ENCODE measurements around the gene DNAJC18. TPM values are rescaled to one million over a fixed set of nuclear protein-coding genes. Genes with fewer than 3 reads are reported as not detected.

DNAJC18 gene
- total RNA-seq, 1 donor from 2014 or later: 9.9 TPM

DNA sequence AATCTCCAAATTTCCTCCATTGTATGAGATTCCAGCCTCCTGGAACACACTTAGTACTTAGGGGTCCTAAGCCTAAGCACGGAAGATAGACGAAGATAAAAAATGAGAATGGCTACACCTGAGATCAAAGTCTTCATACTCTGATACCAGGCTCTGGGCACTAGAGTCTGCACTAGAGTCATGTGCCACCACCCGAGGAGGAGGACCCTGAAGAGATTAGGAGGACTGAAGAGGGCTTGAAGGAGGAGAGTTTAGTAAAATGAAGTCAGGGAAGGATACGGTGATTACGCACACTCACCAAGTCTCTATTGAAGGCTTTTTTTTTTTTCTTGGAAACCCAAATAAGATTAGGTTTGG, 34.9 kb downstream of the DNAJC18 start:
- no peak for DNase-seq (ENCODE audit: low read depth)

DNA sequence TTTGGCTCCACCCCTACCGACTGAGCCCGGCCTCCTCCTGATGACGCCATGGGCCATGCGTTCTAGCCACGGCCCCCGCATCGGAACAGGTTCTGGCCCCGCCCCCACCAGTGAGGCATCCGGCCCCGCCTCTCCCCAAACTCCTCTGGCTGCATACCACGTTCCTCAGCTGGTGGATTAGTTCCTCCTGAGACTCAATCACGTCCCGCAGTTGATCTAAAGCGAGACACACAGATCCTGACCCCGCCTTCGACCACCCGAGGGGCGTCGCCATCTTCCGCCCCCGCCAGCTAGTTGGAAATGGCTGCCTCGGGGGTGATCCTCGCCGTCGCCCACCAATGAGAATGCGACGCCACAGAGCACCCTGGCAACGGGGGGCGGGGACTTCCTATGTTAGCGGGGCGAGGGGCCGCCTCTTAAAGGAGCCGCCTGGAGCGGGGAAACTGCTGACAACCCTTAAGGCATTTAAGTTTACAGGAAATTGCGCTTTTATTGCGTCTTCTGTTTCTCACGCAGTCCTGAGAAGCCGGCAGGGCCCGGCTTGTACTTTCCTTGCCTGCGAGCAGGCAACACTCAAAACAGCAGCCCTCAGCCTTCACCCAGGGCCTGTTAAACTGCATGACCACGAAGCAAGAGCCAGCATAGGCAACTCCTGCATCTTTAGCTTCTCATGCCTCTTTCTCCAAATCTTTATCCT, 35.4 kb downstream of the DNAJC18 start, which contains the start of gene SPATA24:
Gene SPATA24 (minus strand): TSS at position 303 of the 697 bp plus-strand sequence. CDS start 29 bp downstream, at position 274.
- peak; percentile 98 for DNase-seq (ENCODE audit: low read depth)

DNA sequence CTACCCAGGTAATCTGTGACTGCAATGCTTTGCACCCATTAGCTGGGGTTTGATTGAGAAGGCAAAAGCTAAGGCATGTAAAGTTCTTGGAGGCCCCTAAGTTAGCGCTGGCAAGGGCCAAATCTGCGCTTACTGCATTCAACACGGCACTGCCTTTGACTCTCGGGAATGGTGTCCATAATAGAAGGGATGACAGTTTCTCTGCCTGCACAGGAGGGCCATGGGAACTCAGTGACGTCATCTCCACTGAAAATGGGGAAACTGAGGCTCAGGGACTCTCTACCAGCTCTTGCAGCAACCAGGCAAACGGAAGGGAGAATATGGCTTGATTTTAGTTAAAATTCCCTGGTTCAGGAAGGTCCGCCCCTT, 35.9 kb downstream of the DNAJC18 start:
- no peak for DNase-seq (ENCODE audit: low read depth)

DNA sequence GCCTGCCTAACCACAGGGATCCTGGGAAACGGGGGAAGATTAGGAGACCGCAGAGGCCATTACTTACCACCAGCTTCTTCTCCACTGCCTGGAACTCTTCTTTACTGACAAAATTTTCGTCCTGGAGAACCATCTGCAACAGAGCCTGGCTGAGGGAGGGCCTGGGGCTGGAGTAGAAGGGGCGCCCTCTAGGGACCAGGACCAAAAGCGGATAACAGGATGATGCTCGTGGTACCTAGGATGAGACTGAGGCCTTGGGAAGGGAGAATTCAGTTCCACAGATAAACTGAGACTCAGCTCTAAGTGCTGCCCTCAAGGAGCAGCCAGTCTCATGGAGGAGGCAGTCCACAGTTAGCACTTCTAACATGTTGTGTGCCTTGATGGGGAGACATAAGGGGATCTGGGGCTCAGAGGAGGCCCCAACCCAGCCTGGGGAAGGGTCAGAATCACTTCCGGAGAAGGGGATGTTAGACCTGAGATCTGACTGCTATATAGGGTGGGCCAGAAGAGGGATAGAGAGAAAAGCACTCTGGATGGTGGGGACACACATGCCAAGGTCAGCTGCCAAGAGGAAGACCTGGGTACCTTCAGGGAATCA, 36.7 kb downstream of the DNAJC18 start:
- no peak for DNase-seq (ENCODE audit: low read depth)

DNA sequence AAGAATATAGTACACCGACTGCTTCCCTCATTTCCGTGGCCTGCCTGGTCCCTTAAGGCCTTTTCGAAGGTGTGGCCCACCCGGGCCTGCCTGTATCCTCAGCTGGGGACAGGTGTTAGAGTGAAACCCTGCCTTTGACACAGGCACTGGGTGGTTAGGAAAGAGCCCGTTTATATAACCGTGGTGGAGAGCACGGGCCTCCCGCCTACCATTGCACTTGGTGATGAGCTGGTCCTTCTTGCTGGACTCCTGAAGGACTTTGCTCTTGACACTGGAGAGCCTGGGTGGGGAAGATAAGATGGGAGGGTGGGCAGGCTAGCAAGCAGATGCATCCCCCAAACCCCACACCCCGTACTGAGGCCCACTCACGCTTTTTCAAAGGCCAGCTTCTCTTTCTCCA, 37.8 kb downstream of the DNAJC18 start:
- DNase-seq (ENCODE audit: low read depth): no peak

DNA sequence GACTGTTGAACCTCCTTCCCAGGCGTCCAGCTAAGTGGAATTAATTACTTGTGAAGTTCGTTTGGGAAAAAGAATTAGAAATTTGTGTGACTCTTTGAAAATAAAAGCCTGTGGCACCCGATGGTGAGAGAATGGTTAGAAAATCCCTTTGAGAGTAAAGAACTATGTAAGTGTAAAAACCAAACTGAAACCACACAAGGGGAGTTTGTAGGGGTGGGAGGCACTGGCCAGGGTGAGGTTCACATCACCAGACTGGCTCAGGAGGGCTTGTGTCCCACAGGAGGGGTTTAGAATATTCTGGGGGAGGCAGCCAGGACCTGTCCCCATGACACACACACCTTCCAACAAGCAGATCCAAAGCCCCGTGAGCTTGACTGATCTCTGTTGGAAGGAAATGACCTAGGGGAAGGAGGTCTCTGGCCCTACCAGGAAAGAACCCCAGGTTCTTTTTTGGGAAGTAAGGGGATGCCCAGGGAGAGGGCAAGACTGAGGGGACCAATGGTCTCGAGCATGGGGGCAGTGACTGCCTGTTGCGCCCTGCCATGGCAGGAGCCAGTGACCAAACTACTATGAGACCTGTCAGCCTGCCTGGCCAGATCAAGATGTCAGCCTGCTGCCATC, 39.7 kb downstream of the DNAJC18 start:
- no peak for DNase-seq (ENCODE audit: low read depth)

DNA sequence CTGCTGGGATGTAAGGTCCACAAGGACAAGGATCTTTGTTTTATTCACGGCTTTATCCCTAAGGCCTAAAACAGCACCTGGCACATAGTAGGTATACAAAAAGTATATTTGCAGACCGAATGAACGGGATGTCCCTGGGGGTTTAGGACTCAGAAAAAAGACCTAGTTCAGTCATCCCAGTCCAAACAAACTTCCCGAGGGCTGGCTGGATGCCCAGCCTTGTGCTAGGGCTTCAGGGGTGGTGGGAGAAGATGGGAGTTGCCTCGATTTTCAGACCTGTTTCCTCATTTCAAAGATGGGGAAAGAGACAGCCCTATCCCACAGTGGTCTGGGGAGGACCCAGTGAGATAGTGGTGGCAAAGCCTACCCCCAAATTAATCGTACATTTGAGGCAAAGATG, 41.4 kb downstream of the DNAJC18 start:
- DNase-seq (ENCODE audit: low read depth): no peak

DNA sequence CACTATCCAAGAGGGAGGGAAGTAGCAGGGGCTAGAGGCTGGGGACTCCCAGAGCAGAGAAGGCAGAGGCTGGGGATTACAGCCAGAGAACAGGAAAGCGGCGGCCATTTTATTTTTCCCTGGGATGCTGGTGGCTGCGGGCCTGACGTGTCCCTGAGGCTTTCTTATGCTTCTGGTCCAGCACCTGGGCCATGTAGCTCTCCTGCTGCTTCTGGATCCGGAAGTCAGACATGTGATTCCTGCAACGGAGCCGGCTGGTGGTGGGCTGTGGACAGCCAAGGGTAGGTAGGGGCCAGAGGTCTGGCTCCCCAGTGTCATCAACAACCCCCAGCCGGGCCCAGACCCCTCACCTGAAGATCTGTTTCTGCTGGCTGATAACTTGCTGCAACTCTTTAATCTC, 42.6 kb downstream of the DNAJC18 start:
- no peak for DNase-seq (ENCODE audit: low read depth)

DNA sequence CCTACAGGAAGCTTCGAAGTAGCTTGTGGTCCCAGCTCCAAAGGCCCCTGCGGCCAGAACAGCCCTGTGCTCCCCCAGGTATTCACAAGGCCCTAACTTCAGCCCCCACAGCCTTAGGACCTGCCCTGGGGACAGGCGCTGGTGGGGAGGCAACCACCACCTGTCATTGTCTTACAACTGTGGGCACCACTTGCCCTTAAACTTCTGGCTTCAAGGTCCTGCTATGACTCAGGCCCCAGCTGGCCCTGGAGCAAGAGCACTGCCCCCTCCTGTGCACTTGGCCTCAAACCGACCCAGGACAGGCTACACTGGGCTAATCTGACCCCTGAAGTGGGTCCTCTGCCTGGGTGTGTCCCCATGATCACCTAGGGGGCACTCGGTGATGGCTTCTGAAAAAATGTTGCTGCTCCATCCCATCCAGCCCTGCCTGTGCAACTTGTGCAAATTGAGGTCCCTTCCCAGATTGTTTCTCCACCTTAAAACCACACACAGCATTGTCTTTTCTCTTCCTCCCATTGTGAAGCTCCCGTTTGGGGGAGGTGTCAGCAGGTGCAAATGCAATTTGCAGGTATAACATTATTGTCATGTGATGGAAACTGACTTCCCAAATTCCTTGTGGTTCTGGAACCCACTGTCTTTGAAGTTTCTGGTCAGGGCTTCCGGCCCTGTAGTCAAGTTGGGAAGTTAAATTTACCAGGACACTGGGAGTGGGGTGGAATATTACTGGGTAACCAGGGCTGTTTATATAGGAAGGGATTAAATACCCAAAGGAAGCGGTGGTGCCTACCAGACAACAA, 43.3 kb downstream of the DNAJC18 start:
- peak; percentile 97 for DNase-seq (ENCODE audit: low read depth)

DNA sequence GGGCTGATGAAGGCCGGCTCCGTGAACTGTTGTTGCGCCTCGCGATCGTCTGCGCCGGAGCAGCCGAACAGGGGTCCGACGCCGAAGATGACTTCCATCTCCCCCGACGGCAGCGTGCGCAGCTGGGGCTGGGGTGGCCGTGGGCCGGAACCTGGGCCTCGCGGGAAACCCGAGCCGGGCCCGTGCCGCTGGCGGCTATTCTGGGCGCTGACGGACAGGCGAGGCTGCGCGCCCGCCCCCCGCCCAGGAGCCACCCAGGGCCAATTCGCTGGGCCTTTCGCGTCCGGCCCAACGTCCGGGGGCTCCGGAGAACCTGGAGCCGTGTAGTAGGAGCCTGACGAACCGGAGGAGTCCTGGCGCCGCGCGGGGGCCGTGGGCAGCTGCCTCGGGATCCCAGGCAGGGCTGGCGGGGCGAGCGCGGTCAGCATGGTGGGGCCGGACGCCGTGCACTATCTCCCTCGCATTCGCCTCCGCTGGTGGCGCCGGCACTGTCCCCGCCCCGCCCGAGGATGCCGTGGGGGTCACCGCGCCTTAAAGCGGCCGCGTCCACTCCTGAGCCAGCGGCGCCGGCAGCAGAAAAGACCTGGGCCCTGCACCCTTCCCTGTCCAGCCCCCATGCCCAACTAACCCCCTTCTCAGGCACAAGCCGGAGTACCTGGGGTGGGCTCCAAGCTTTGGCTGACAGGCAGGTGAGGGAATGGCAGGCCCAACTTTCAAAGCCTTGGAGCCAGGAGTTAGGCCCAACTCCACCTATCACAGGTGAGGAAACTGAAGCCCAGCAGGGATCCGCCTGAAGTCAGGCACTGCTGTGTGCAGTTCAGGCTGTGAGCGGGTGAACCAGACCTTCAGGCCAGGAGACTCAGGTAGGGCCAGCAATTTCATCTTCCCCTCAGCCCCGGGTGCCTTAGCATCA, 44.4 kb downstream of the DNAJC18 start, which contains the start of gene PROB1:
Gene PROB1 (minus strand): TSS at position 451 of the 913 bp plus-strand sequence. CDS start 23 bp downstream, at position 428.
- peak; percentile 85 for DNase-seq (ENCODE audit: low read depth)

DNA sequence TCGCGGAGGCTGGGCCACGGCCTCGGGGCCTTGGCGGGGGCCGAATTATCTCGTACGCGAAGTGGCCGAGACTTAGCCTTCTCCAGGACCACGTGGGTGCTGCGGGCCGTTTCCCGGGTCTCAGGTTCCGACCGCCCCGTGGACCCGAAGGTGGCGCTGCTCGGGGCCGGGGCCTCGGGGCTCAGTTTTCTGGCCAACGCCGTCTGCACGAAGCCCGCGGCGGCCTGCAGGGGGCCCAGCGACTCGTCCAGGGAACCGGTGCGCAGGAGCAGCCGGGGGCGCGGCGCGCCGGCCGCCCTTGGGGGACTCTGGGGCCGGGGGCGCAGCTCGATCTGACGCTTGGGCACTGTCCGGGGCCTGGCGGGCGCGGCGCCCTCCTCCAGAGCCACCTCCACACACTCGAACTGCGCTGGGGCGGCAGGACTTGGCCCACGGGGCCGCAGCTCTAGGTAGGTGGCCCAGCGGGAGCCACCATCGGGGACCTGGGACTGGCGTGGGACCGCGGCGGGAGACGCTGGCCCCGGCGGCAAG, 45.1 kb downstream of the DNAJC18 start:
- DNase-seq (ENCODE audit: low read depth): no peak

DNA sequence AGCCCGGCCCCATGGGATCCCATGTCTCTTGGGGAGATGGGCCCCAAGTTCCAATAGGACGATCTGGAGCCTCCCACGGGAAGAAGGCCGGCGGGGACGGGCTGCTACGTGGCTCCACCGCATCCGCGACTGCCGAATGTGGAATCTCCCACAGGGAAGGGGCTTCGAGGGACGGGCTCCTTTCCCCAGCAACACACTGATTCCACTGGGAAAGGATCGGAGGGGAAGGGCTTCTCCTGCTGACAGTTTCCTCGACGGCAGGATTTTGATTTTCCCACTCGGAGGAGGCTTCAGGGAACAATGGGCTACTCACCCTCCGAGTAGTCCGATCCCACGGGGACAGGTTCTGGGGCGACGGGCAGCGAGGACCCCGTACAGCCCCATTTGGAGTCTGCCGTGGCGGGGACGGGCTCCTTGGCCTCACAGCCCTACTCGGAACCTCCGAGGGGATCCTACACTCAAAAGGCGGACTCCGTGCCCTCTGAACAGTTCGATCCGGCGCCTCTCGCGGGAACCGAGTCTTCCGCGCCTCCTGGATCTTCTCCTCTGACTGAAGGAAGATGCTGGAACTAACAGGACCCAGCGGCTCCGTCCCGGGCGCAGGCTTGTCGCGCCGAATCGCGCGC, 45.7 kb downstream of the DNAJC18 start:
- DNase-seq (ENCODE audit: low read depth): no peak

DNA sequence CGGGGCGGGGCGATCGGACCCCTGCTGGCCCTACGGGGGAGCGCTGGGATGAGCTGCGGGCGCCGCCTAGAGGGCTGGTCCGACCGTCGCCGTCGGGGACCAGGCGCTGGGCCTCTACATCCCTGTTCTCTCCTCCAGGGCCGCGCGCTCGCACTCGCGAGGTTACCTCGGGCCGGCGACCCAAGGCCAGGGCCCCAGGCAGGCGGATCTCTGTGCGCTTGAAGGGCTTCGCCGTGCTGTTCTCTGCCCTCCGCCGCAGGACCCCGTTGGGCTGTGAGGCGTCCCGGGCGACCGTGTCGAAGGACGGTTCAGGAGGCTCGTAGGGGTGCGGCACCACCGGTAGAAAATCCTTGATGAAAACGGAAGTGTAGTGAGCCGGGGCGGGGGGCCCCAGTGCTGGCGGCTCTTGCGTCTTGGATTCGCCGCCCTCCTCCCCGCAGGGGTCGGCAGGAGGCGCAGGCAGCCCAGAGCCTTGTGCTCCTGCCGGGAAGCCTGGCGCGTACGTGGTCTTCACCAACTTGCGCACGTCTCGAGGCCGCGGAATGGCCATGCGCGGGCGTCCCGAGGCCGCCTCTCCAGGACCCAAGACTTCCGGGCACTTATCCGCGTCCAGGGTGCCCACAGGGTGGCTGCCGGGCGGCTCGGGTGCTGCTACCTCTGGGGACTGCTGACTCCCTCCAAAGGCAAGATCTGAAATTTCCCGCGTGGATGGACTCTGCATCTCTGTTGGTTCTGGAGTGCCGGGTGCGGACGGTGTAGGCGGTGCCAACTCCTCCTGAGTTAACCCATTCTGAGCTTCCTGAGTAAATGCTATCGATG, 46.4 kb downstream of the DNAJC18 start:
- no peak for DNase-seq (ENCODE audit: low read depth)

DNA sequence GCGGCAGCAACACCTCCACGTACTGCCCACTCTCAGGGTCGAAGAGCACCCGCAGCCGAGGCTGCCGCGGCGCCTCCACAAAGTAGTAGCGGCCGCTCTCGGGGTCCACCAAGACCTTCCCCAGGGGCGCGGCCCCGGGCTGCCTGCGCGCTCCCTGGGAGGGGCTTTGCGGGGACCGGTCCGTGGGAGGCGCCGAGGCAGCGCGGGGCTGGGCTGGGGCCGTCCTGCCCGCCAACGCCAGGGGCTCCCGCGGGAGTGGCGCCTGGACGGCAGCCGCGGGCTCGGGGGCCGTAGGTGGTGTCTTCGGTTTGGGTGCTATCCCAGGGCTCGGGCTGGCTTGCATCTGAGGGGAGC, 47.0 kb downstream of the DNAJC18 start:
- no peak for DNase-seq (ENCODE audit: low read depth)

DNA sequence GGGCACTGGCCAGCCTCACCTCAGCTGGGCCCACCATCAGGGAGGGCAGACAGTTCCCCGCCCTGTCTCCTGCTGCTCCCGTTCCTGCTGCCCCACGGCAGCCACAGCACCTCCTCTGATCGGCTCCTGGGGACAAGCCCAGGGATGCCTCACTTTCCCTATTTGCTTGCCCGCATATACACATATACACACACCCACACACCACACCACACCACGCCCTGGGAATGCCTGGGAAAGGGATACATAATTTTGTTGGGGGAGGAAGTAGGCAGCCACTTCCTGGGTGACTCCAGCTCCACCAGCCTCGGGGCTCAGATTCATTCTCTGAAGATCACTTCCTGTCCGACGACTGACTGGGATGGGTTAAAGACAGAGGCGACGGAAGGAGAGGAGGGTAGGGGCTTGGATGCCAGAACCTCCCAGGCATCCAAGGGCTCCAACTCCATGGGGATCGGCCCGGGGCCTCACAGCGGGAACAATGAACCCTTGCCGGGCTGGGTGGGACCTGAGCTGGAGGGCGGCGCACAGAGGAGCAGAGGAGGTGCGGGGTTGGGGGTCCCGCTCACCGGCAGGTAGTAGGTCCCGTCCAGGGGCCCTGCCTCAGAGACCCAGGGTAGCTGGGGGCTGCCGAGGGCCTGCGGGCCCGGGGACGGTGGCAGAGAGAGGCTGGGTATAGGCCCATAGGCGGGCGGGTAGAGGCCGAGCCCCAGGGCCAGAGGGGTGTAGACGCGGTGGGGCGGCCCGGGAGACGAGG, 47.6 kb downstream of the DNAJC18 start:
- DNase-seq (ENCODE audit: low read depth): peak; percentile 48

DNA sequence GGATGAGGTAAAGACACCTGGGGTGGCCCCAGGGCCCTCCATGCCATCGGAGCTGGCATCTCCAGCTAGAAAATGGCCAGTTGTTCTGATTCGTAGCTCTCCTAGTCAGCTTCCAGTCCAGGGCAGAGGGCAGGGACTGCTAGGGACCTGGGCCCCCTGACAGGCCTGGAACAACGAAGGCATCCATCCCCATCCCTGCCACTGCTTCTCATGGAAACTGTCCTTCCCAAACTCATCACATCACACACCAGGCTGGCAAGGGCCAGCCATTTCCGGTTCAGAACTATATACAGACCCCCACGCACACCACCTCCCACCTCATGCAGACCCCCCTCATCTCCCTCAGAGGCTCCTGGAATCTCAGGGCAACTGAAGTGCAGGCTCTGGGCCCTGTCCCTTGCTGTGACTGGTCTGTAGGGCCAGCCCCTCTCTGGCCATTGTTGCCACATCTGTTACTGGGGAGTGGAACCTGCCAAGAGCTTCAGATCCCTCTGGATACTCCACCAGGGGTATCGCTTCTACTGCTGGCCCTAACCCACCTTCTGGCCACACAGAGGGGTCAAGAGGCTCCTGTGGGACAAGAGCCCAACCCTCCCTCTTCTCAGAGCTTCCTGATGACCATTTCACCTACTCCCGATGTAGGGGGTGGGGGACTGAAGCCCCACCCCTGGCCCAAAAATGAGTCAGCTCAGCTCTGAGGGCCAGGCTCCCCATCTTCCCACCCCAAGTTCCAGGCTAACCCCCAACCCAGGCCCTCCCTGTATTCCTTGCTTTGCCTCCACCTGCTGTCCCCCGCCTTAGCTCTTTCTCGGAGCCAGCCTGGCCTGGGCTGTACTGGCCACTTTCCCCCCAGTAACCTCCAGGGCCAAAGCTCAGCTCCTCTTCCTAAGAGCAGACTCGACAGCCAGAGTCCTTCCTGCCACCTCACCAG, 48.4 kb downstream of the DNAJC18 start:
- DNase-seq (ENCODE audit: low read depth): no peak

Measured in myocyte (in vitro differentiated cells).